Measurements from ENCODE around the gene RNFT2.

Gene RNFT2, protein sequence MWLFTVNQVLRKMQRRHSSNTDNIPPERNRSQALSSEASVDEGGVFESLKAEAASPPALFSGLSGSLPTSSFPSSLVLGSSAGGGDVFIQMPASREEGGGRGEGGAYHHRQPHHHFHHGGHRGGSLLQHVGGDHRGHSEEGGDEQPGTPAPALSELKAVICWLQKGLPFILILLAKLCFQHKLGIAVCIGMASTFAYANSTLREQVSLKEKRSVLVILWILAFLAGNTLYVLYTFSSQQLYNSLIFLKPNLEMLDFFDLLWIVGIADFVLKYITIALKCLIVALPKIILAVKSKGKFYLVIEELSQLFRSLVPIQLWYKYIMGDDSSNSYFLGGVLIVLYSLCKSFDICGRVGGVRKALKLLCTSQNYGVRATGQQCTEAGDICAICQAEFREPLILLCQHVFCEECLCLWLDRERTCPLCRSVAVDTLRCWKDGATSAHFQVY

DNA sequence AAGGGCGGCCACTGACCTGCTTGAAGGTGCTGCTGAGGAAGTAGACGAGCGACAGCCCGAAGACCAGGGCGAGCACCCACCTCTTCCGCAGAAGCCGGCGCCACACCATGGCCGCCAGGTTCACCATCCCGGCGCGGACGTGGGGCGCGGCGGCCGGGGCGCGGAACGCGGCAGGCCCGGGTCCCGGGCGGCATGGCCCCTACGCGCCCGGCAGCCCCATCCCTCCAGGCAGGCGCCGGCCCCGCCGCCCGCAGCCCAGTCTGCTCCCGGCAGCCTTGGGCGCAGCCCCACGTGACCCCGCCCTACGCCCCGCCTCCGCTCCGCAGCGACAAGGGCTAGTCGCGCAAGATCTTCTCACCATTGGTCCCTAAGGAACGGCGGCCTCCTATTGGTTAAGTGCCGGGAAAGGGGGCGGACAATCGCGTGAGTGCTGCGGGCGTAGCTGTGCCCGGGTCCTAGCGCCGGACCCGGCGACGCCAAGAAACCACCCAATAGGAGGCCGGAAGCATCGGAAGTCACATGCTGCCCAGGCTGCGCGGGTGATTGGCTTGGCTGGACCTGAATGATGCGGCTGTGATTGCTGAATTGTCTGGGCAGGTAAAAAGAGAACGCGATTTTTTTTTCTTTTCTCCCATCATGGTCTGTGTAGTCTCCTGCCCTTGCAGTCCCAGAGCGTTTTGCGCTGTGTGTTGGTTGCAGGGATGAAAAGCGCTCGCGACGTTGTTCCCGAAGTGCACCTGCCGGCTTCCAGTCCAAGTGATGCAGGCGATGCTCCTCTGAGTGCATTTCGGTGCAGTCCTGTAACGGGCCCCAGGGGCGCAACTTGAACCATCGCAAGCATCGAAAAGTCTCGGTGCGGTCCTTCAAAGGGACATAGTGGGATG, at the start of gene RNFT2, which contains the start of gene SPRING1:
Gene RNFT2 (plus strand): TSS at position 542 of the 884 bp plus-strand sequence. CDS start 2,183 bp downstream, outside the sequence.
Gene SPRING1 (minus strand): TSS at position 296 of the 884 bp plus-strand sequence. CDS start 169 bp downstream, at position 127.
- peak within 1 kb of the TSS; percentile 97 for H3K4me3 ChIP-seq (ENCODE audit: low read depth, low read length)

DNA sequence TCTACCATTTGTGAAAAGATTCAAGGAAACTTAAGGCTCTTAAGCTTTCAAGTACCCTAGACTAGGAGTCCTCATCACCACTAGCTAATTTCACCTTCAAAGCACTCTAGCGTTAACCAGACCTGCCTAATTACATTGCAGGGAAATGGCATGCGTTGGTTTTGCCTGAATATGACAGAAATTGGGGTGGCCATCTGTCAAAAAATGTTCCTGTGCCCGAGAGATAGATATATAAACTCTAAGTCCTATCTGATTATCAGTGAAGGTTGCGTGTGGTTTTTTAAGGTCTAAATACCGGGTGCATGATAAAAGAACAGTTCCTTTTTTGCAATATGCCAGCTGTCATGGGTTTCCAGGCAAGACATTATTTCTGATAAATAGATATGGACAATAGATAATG, 48.6 kb upstream of the RNFT2 start:
- H3K4me3 ChIP-seq (ENCODE audit: low read depth, low read length) = no peak overlapping the region

- no peak overlapping the region for H3K4me3 ChIP-seq (ENCODE audit: low read depth, low read length)
These were observed 48.0 kb upstream of the RNFT2 start for GRCh38 chr12:116689979-116690744.

DNA sequence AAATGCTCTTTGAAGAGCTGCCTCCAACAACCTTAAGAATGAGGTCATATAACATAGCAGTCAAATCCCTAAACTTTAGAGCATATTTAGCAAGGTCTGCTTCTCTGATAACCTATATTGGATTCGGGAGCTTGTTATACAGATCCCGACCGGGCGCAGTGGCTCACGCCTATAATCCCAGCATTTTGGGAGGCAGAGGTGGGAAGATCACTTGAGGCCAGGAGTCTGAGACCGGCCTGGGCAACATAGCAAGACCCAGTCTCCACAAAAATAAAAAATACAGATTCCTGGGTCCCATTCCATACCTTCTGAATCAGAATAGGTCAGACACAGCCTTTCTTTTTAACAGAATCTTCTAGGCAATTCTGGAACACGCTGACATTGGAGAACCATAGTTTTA, 46.9 kb upstream of the RNFT2 start:
- no peak overlapping the region for H3K4me3 ChIP-seq (ENCODE audit: low read depth, low read length)

DNA sequence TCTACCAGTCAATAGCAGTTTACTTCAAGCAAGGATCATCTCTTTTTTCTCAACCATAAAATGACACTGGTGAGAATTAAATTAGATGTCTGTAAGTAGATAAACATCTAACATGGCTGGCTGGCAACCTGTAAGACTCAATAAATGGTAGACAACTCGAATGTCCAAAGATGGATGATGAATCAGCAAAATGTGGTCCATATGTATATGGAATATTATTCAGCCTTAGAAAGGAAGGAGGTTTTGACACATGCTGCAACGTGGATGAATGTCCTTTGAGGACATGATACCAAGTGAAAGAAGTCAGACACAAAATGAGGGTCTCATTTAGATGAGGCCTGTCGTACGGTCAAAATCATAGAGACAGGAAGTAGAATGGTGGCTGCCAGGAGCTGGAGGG, 46.5 kb upstream of the RNFT2 start:
- H3K4me3 ChIP-seq (ENCODE audit: low read depth, low read length) = no peak overlapping the region

- no peak overlapping the region for H3K4me3 ChIP-seq (ENCODE audit: low read depth, low read length)
These were observed 45.5 kb upstream of the RNFT2 start for GRCh38 chr12:116692605-116693004.

DNA sequence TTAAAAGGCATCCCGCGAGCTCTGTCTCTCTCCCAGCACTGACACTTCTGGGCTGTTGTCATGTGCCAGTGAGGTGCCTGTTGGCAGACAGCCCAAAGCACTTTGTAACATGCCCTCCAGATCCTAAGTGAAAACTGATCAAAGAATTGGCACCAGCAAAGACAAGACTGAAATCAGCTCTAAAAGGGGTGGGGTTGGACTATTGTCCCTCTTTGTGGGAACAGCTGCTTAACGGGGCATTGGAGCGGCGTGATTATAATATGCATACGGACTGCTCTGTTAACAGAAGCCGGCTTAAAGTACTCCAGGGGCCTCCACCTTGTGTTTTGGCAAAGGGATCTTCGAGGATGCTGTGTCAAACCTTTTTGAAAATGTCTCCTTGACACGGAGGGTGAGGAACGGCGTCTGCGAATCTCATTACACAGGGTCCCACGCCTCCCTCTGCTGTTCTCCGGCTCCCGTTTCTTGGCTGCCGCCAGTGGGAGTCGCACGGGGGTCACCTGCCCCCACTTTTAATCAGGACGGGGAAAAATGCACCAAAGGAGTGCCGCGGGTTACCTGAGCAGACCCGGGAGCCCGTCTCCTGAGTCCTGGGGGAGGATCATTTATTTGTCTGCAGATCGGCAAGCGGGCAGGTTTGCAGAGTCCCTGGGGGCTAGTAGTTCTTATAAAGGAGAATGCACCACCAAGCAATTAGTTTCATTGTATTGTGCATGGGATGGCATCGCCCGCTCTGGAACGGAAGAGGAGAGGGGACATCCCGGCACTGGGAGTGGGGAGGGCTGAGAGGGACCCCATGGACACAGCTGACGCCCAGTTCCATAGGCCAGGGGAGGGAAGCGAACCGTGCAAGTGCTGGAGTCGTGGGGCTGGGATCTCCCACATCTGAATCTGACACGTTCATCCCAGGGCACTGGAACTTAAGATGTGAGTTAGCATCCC, 44.6 kb upstream of the RNFT2 start:
- H3K4me3 ChIP-seq (ENCODE audit: low read depth, low read length) = no peak overlapping the region

DNA sequence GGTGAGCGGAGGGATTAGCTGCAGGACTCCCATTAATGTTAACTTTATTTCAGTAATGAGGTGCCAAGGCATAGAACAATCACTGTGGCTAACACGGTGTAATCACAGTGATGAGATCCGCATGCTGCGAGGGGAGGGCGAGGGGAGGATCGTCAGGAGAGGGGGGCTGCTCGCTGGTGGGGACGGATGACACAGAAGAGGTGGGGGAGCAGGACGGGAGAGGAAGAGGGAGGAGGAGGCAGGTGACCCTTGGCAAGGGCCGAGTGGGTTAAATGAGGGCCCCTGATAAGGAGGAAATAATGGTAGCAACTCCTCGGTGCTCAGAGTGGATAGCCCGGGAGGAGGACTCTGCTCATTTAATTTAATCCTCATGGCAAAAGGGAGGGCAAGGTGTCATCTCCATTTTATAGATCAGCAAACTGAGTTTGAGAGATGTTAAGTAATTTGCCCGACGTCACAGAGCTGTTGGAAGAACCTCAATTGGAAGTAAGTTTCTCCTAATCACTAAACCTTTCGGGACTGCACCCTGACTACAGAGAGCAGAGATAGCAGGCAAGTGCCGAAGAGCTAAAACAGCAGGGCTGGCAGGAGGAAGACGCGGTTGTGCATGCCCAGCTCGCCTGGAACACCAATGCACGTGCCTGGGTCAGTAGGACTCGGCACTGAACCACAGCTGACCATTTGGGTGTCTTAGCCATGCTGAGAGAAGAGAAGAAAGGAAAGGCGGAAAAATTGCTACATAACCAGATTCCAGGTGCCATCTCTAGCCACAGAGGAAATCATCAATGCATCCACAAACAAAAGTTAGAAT, 43.3 kb upstream of the RNFT2 start:
- H3K4me3 ChIP-seq (ENCODE audit: low read depth, low read length) = no peak overlapping the region

DNA sequence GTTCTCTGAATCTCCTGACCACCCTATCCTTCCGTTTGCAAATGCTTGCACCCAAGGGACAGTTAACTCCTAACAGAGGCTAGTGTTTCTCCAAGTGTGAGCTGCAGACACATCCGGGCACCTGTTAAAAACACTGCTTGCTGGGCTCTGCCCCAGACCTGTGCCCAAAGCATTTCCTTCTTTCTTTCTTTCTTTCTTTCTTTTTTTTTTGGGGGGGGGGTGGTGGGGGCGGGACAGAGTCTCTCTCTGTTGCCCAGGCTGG, 42.7 kb upstream of the RNFT2 start:
- no peak overlapping the region for H3K4me3 ChIP-seq (ENCODE audit: low read depth, low read length)

GRCh38 chr12:116697305-116697704, 40.8 kb upstream of the RNFT2 start:
- H3K4me3 ChIP-seq (ENCODE audit: low read depth, low read length) = no peak overlapping the region

GRCh38 chr12:116697716-116698115, 40.4 kb upstream of the RNFT2 start:
- no peak overlapping the region for H3K4me3 ChIP-seq (ENCODE audit: low read depth, low read length)

DNA sequence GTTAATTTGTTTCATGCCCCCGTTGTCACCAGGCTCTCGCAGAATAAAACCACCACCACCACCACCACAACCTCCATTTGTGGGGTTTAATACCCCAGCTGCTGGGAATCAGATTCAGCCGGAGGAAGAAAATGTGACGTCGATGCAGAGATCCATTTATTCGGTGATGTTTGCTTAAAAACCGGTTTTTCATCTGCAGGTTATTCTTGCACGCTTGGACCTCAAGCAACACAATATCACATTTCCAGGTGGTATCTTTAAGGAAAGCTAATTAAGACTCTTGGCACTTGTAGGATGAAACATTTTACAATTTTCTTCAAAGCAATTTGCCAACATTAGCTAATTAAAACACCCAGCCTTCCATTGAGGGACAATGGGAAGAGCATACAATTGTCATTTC, 40.0 kb upstream of the RNFT2 start:
- H3K4me3 ChIP-seq (ENCODE audit: low read depth, low read length) = no peak overlapping the region

DNA sequence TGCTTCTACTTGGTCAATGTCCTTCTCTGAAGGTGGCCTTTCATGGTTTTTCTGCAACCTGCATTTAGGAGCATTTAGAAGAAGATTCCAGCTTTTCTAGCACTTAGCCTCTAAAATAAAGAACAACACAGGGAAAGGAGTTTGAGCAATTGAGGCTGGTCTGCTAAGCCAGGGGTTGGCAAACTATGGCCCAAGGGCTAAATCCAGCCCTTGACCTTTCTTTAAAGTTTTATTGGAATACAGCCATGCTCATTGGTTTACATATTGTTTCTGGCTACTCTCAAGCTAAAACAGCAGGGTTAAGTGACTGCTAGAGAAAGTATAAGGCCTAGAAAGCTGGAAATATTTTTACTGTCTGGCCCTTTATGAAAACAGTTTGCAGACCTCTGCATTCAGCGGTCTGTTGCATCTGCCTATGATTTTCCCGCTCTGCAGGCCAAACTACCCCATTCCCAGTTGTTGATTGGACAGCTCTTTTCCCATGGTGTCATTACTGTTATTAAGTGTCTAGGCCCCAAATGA, 39.5 kb upstream of the RNFT2 start:
- H3K4me3 ChIP-seq (ENCODE audit: low read depth, low read length) = no peak overlapping the region

GRCh38 chr12:116700066-116700465, 38.0 kb upstream of the RNFT2 start:
- no peak overlapping the region for H3K4me3 ChIP-seq (ENCODE audit: low read depth, low read length)

GRCh38 chr12:116701432-116701831, 36.7 kb upstream of the RNFT2 start:
- H3K4me3 ChIP-seq (ENCODE audit: low read depth, low read length) = no peak overlapping the region

- H3K4me3 ChIP-seq (ENCODE audit: low read depth, low read length) = no peak overlapping the region
These were observed 34.8 kb upstream of the RNFT2 start for GRCh38 chr12:116703214-116703795.

DNA sequence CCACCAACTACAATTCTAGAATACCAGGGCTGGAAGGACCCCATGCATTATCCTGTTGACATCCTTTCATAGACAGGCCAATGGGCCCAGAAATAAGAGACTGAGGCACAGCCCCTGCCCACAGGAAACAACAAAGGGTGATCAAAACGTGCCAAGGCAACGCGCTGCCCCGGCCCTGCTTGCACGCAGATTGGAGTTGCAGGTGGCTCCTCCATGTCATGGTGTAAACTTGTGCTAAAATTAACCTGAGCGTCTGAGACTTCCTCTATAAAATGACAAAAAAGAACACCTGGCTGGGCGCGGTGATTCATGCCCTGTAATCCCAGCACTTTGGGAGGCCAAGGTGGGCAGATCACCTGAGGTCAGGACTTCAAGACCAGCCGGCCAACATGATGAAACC, 30.4 kb upstream of the RNFT2 start:
- no peak overlapping the region for H3K4me3 ChIP-seq (ENCODE audit: low read depth, low read length)

DNA sequence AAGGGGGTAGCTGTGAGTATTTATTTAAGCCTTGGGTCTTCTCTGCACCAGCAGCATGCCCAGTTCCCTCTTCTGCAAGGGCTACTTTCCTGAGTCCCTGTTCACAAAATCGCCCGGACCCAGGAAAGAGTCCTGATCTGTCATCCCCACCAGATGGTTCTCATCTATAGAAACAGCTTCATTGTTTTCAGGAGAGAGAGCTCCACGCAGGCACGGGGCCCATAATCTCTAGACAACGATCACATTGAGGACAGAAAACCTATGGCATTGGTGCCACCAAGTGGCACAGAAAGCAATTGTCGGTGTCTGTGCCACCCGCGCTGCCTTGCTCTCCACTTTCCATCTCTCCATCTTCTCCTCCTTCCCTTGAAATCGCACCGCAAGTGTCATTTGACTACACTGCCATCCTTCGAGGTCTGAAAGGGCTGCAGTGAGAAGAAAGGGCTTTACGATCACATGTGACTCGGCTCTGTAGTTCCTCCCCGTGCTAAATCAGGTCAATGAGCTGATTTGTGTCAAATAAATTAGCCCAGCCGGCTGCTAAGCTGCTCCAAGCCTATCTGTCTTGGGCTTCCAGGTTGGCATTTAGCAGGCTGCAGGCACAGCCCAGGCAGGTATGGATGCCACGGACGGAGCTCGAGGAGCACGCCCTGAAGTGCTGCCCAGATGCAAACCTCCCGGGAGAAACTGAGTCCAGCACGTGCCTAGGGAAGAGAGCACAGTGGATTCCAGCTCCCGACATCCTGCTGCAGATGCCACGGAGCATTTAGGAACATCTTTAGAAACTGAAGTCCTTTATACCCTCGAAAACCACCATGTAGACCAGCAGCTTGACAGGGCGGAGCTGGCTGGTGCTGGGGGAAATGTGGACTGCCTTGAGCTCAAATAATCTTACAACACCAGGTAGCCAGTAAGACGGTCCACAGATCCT, 29.0 kb upstream of the RNFT2 start:
- H3K4me3 ChIP-seq (ENCODE audit: low read depth, low read length) = no peak overlapping the region

Data from iPS-11a (cell line).